GM19372 (cell line): ENCODE data around the gene IKZF4.

Experiments used
- ATAC-seq: cut with Tn5 transposase; IDR thresholded peaks from one replicate; pipeline ENCODE4 v1.9.1; 2021; ENCODE audit warnings: mild to moderate bottlenecking, low read depth, moderate library complexity; ENCODE audit not compliant: unreplicated experiment

IKZF4 gene

DNA sequence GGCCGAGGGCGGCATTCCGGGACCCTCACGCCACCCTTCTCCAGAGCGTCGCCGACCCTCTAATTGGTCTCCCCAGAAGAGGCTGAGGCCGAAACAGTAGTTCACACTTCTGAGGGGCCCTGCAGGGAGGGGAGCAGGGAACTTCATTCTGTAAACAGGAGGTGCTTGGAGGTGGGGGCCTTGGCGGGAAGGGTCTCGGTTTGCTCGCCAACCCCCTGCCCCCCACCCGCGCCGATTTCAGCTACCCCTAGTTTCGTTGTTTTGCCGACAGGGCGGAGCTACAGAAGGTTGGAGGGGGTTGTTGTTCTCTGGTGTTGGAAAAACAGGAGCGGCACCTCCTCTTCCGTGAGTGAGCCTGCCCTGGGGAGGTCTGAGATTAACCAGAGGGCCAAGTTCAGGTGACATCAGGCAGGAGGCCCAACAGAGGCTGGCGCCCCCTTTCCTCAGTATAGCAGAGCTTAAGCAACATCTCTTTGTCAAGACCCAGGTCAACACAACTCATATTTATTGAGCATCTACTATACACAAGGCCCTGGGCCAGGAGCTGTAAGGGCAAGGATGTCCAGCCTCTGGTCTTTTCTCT lies 59.8 kb downstream of the IKZF4 start:
- ATAC-seq = no peak

DNA sequence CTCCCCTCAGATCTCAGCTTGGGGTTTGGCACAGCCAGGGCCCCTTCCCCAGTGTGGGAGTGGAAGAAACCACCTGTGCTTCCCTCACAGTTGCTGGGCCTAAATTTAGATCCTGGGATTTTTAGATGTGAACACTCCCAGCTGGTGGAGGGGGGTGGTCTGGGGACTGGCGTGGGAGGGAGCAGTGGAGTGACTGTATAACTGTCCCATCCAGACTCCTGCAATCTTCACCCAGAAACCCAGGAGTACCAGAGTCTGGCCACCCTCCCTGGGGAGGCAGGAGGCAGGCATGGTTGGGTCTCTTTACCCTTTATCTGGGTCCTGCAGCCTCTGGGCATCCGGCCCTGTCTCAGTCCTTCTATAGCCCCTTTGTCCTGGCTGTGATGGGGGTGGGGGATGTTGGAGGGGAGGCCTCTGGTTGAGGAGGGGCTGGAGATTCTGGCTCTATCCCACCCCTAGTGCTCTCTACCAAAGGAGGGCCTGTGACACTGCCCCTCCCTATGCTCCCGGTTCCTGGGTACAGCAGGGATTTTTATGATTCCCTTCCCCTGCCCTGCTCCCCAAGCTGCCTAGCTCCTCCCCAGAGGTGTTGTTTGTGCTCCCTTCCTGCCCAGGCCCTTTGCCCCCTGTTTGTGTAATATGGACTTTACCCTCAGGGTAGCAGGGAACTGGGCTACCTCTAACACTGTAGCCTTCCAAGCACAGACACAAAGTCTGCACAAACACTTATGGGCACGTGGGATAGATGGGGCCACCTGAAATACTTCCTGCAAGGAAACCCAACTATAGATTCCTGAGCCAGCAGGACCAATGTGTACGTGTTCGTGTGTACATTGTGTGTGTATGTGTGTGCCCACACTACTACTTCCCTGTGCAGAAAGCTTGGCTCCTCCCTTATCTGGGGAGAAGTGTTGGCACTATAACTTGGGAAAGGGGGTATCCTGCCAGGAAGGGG lies 60.8 kb downstream of the IKZF4 start:
- no peak for ATAC-seq

DNA sequence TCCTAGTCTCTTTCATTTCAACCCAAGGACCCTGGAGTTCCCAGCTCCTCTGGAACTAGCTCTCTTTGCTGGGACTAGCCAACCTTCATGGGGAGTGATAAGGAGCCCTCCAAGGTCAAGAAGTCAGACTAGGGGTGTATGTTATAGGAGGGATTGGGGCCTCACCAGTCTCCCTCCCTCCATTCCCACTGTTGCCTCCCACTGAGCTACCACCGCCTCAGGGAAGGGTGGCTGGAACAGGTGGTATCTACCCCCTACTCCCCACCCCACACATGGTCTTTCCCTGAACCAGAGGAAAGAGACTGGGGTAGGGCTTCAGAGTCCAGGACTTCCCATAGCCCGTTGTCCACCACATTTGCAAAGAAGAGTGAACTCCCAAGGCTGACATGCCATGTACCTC lies 61.5 kb downstream of the IKZF4 start:
- no peak for ATAC-seq

DNA sequence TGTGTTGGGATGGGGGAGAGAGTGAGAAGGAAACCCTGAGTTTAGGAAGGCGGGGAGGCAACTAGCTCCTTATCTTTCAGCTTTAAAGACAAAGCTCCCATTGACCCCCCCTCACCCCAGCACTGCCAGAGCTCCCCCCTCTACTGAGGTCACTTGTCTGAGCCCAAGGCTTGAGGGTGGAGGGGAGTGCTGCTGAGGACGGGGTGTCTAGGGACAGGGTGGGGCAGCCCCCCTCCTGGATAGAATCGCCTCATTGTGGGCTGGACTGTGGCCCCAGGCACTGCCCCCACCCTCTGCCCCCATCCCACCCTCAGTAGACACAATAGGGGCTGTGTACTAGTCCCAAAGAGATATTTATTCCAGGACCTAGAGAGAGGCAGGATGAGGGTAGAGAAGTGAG lies 62.1 kb downstream of the IKZF4 start:
- no peak for ATAC-seq

DNA sequence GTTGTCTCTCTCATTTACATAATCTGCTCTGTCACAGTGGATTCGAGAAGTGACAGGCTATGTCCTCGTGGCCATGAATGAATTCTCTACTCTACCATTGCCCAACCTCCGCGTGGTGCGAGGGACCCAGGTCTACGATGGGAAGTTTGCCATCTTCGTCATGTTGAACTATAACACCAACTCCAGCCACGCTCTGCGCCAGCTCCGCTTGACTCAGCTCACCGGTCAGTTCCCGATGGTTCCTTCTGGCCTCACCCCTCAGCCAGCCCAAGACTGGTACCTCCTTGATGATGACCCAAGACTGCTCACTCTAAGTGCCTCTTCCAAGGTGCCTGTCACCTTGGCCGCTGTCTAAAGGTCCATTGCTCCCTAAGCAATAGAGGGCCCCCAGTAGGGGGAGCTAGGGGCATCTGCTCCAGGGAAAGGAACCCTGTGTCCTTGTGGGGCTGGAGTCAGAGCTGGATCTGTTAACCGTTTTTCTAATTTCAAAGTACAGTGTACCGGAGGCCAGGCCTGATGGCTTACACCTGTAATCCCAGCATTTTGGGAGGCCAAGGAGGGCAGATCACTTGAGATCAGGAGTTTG lies 64.2 kb downstream of the IKZF4 start:
- ATAC-seq = no peak

DNA sequence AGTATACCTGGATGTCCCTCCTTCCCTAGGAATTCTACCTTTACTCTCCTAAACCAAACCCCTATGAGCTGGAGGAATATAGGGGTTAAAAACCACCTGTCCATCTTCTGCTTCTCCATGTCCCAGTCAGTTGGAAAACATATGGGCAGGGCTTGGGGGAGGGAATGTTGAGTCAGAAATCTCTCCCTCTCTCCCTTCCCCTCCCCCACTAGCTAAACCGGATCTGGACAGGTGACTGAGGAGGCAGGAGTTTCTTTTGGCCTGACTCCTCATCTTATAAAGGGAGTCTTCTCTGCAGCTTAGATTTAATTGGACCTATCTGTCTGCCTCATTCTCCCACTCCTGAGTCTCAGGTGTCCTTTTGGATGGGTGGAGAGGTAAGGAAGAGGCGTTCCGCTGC lies 65.3 kb downstream of the IKZF4 start:
- ATAC-seq = no peak

DNA sequence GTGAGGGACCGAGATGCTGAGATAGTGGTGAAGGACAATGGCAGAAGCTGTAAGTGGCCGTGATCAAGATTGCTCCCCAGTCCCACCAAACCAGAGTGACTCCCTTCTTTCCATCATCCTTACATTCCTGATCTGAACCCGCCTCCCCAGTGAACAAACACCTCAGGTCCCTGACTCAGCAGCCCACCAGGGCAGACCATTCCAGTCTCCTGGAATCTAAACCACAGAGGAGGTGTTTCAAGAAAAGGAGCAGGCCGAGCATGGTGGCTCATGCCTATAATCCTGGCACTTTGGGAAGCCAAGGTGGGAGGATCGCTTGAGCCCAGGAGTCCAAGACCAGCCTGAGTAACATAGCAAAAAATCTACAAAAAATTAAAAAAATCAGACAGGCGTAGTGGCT lies 65.8 kb downstream of the IKZF4 start:
- no peak for ATAC-seq

DNA sequence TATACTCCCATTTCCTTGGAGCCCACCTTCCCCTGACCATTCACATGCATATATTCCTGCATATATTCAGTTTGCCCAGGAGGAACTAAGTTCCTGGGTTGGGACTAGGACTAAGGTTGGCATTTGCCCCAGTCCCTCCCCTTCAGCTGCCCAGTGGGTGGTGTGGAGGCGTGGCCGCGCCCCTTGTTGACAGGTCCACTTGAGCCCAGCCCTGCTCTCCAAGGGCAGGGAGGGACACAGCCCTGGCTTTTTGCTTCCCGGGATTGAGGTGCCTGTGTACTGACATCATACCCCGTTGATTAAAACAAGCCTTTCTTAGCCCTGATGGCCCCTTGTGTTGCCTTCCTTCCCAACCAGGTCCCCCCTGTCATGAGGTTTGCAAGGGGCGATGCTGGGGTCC lies 66.4 kb downstream of the IKZF4 start:
- no peak for ATAC-seq
